NCI-H1092 treated with DMSO at 0.1 percent for 48 hours (cell line): Measurements from ENCODE around the gene SMYD3.
"Not testable (repeated sequence)": the region's sequence is repeated elsewhere in the genome, so short reads cannot be mapped to it uniquely, and the experiment has no call there.

Source experiments
- DNase-seq: peaks from one replicate; lab custom pipeline; 2025; lab: John Stamatoyannopoulos, UW

Gene SMYD3

DNA sequence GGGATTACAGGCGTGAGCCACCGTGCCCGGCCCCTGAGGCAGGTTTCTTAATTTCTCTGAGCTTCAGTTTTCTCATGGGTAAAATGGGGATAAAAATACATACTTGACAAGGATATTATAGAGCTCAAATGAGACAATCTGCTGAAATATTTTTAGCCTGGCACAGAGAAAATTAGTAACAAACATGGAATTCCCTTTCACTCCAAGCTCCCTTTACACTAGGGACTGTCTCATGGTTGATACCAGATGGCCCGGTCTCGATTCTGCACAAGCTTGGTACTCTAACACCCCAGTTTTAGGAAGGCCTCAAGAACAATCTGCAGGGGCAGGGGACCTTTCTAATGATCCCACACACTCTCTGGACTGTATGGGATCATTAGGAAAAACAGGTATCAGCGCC lies 671.7 kb downstream of the SMYD3 start:
- no peak for DNase-seq

- no peak for DNase-seq
Measured at GRCh38 chr1:245834002-245834401, 673.1 kb downstream of the SMYD3 start.

DNA sequence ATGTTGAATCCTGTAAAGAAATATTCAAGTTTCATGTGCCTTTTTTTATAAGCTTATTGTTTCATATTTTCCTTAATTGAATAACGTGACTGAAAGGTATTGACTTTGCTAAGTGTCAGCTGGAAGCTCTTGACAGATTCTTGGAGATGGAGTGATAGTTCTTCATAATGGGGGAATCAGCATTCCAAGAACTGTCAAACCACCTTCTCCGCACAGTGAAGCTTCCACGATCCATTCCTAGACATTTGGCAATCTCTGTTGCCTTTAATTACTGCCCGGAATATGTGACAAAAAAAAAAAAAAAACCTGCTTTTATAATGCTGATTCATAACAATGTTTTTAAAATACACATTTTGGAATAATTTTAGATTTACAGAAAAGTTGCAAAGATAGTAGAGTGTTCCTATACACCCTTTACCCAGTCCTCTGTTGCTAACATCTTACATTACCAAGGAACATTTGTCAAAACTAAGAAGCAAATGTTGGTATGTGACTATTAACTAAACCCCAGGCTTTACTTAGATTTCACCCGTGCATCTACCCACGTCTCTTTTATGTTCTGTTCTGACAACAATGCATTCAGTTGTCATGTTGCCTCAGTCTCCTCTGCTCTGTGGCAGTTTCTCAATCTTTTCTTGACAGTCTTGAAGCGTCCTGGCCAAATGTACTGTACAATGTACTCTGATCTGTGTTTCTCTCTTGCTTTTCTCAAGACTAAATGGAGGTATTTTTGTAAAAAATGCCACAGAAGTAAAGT lies 674.1 kb downstream of the SMYD3 start:
- no peak for DNase-seq

GRCh38 chr1:245831518-245831917 lies 675.6 kb downstream of the SMYD3 start:
- DNase-seq: no peak

DNA sequence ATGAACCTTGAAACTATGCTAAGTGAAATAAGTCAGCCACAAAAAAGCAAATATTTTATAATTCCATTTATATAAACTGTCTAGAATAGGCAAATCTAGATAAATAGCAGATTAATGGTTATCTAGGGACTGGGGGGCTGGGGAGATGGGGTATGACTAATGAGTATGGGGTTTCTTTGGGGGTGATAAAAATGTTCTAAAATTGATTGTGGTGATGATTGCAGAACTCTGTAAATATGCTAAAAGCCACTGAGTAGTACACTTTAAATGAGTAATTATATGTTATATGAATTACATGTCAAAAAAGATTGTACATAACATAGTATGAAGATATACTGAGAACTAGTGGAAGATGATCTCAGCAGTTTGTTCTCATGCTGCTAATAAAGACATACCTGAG lies 677.3 kb downstream of the SMYD3 start:
- DNase-seq: no peak

DNA sequence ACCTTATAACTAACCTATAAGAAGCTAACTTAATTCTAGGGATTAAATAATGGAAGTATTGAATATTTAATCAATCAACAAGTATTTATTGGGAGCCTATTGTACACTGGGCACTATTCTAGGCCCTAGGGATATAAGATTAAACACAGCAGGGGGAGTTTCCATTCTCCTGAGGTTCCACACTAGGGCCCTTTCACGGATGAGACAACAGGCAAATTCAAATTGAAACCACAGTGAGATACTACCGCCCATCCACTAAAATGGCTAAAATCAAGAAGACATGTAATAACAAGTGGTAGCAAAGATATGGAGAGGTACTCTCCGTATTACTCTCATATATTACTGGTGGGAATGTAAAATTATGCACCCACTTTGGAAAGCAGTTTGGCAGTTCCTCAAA lies 677.9 kb downstream of the SMYD3 start:
- no peak for DNase-seq

DNA sequence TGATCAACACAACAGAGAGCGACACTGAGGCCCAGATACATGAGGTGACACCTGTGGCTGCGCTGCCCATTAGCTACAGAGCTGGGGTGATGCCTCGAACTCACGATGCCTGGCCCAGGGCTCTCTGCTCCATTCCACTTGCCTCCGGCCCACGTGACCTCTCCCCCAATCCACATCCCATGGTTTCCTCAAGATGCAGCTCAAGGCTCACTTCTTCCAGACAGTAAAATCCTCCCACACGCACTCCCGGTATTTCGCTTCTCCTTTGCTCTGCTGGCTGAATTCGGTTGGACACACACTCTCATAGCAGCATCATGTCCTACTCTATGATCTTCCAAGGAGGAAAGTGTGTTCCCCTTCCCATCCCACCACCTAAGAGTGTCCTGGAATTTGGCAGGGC lies 679.8 kb downstream of the SMYD3 start:
- no peak for DNase-seq

- no peak for DNase-seq
Measured at GRCh38 chr1:245825128-245825901, 681.8 kb downstream of the SMYD3 start.

DNA sequence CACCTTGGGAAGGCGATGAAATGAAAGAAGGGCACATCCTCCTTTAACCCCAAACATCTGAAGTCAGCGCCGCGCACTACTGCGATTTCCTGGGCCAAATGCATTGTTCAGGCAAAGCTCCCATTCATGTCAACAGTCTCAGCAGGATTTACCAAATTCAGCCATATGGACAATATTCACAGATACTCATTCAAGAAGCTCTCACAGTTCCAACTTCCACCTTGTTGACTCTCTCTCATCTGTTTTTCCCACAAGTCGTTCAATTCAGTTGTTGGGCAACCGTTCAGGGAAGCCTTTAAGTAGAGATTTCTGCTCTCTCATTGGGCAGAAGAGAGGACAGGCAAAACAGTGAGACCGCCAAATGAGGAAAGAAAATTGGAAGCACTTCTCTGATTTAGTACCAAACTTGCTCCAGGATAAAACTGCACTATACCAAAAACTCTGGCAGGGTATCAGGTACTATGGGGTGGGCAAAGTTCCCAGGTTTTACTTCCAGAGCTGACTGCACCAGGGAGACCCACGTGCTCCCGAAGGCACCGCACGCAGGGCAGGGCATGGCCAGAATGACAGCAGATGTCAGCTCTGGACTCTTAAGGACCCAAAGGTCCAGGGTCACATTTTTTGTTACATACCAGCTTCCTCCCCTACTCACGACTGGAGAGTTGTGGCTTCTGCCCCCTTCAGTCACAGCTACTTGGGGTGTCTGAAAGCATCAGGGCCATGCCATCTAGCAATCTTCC lies 683.5 kb downstream of the SMYD3 start:
- no peak for DNase-seq

DNA sequence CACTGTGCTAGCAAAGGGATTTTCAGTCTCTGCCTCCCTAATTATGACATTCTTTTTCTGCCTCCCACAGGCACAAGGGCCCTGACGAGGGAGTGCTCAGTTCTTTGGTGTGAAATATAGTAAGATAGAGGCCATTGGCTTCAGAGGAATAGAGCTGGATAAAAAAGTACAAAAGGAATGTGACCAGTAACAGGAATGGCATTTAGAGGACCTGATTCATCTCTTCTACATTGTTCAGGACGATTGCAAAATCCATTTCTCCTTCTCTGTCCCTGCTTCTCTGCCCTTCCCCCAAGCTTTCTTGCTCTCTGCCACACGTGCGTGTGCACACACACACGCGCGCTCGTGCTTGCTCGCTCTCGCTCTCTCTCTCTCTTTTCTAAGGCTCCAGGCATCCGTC lies 684.1 kb downstream of the SMYD3 start:
- DNase-seq: no peak

GRCh38 chr1:245818363-245818762 lies 688.7 kb downstream of the SMYD3 start:
- not testable (repeated sequence) for DNase-seq

DNA sequence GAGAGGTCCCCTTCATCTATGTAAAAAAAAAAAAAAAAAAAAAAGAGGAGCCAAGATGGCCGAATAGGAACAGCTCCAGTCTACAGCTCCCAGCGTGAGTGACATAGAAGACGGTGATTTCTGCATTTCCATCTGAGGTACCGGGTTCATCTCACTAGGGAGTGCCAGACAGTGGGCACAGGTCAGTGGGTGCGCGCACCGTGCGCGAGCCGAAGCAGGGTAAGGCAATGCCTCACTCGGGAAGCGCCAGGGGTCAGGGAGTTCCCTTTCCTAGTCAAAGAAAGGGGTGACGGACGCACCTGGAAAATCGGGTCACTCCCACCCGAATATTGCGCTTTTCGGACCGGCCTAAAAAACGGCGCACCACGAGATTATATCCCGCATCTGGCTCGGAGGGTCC lies 690.6 kb downstream of the SMYD3 start:
- not testable (repeated sequence) for DNase-seq

DNA sequence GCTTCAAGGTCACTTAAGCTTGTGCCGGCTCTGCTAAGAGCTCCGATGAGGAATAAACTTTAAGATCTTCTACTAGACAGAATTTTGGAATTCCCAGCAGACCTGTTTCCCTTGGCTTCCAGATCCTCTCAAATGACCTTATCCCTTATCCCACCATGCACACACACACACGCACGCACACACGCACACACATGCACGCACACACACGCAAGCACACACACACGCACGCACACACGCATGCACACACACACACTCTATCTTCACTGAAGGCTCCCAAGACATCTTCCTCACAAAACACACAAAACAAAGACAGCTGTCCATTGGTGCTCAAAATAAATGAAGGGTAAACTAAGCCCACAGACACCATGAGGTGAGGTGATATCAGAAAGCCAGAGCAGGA lies 692.4 kb downstream of the SMYD3 start:
- no peak for DNase-seq

- DNase-seq: no peak
Measured at GRCh38 chr1:245812278-245812677, 694.8 kb downstream of the SMYD3 start.

- DNase-seq: no peak
Measured at GRCh38 chr1:245810789-245811337, 696.2 kb downstream of the SMYD3 start.

DNA sequence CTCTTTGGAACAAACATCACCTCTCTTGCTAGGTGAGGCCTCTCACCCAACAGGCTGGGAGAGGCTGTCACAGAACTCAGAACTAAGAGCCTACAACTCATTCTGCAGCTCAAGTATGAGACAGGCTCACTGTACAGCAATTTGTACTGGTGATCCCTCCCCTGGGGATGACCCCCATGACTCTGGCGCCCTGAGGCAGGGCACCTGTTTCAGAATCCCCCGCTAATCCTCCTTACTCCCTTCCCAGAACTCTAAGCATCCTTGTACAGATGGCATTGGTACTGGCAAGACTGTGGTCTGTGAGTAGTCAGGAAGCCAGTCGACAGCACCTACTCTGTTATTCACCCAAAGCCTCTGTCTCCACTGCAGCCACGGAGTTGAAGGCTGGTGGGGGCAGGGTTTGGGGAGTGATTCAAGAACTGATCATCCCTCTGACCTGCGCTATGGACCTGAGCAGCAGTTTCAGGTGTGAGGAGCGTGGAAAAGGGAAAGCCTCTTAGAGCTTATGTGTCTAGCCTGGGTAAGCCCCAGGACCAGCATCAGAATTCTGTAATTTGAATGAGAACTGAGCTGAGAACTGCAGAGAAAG lies 696.8 kb downstream of the SMYD3 start:
- DNase-seq: no peak

- no peak for DNase-seq
Measured at GRCh38 chr1:245809361-245809760, 697.7 kb downstream of the SMYD3 start.

DNA sequence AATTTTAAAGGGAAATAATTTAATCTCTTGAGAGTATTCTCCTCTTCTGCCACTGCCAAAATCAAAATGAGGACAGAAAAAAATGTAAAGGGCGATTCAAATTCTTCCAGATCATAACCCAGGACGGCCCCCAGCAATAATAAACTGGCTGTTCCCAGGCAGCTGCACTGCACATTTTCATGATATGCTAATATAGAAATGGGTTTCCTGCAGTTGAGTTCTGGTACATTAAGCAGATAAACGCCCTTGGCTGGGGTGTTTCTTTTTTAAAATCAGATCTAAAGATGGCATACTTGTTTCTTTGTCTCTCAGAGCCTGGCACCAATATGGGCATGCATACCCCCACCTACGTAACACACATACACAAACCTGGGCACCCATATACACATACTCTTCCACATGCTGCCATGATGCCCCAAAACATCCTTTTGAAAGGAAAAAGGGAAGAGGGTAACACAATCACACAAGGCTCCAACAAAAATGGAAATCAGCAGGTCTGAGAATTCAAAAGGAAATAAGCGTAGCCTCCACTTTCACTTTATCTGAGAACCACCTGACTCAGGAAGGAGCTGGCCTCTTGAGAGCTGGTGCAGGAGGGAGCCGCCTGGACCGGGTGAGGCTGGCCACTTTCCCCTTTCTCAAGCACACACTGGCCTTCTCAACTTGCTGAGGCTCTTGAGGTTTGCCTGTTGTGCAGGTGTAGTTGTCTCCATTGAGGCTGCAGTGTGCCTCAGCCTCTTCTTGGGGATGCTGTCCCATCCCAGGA lies 698.9 kb downstream of the SMYD3 start:
- DNase-seq: peak; percentile 23

DNA sequence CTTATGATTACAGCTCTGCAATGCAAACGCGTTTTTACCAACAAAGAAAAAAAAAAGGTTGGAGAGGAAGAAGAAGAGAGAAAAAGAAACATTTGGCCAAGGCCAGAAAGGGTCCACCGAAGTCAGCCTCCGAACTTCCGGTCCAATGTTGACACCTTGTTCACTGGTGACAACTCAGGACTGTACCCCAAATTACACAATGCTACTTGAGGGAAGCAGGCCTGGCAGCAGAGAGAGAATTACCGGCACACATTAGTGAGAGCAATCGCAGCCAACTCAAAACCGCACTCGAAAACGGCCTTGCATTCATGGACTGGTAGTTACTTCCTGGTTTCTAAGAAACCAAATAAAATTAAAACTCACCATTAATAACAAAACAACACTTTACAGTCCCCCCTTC lies 699.8 kb downstream of the SMYD3 start:
- DNase-seq: peak; percentile 18

DNA sequence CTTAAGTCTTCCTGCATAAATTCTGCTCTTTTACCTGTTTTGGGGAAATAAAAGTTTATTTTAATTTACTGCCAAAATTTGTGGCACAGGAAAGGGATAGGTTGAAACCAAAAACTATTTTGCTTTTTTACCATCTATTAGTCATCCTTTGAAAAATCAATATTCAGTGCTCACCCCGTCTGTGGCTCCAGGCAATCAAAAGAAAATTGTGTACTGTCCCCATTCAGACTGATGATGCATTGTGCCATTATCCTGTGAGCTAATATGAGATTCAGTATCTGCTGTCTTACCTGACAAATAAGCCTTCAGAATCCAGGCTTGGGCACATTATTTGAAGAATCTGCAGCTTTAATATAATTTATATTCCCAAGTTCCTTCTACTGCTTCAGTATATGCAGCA lies 701.5 kb downstream of the SMYD3 start:
- no peak for DNase-seq

DNA sequence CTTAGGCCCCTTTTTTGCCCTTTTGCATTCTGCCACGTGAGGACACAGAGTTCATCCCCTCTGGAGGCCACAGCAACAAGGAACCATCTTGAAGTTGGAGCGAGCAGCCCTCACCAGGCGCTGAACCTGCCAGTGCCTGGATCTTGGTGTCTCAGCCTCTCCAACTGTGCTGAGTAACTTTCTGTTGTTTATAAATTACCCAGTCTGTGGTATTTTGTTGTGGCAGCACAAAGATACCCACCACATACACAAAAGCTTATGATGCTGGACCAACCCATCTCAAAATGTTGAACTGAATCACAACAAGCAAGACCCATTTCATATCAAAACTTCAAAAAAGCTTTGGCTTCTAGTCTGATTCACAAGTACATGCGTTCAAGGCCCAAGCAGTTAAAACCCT lies 702.4 kb downstream of the SMYD3 start:
- DNase-seq: no peak
